Glomerular endothelial cell (primary cell): ENCODE results near the gene CCDC47. TPM values are rescaled to one million over a fixed set of nuclear protein-coding genes. Genes with fewer than 3 reads are reported as not detected.

Experiments used
- DNase-seq: peaks from one replicate; pipeline ENCODE4 v3.0.0-alpha.2; 2011; ENCODE audit warnings: low read depth, low spot score; ENCODE audit errors: extremely low read depth
- total RNA-seq: library from RNA; depleted of rRNA; stranded (reverse); fragments of >200 nt; gene quantifications from 2 replicates; pipeline ENCODE4 v1.2.3, GENCODE V29; 2015

Gene CCDC47
- total RNA-seq, 1 donor from 2014 or later = 70.1 TPM

GRCh38 chr17:63785556-63785955 is 12.2 kb upstream of the CCDC47 start:
- no peak for DNase-seq

GRCh38 chr17:63783522-63783921 is 10.1 kb upstream of the CCDC47 start:
- no peak for DNase-seq

- DNase-seq = no peak
Observed at GRCh38 chr17:63780928-63781327, 7.5 kb upstream of the CCDC47 start.

DNA sequence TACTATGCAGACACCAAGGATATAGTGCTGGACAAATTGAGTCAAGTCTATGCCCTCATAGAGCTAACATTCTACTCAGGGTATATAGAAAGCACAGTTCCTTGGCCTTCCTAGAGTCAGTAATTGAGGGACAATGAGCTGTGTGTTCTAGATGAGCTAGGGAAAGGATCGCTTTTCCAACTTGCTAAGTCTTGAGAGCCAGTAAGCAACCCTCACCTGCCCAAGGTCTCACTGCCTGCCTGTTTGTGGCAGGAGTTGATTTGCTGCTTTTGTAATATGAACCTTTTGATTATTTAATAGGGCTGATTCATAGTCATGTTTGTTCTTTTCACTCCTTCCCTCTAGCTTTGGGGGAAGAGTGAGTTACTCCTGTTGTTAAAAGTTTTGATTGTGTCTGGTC is 7.1 kb upstream of the CCDC47 start:
- DNase-seq = no peak

- DNase-seq = no peak
Observed at GRCh38 chr17:63775420-63775819, 2.0 kb upstream of the CCDC47 start.

GRCh38 chr17:63774969-63775265 is 1.5 kb upstream of the CCDC47 start:
- no peak for DNase-seq

- DNase-seq = no peak
Observed at GRCh38 chr17:63774141-63774968, 958 bp upstream of the CCDC47 start, which contains the start of gene DDX42. TSS of gene DDX42 (plus strand) at chr17:63774170. CDS start at chr17:63787050, 12,880 bp downstream.

DNA sequence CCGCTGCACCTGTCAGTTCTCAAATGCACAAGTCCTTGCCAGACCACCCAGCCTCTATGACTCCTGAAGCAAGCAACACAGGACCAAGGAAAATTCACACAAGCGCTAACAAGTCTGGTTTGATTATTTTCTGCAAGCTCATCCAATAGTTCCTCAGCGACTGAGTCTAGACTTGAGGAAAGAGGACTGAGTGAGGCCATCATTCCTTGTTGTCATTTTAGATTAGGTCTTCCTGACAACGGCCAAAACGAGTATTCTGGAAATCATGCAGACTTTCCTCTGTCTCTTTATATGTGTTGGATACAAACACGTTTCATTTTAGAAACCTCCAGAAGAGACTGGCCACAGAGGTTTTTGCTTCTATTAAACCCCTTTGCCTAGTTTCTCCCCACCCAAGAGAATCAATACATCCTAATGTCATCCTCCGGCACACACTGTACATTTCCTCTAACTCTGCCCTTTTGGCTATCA is 561 bp downstream of the CCDC47 start:
- DNase-seq = no peak

GRCh38 chr17:63768433-63768832 is 5.0 kb downstream of the CCDC47 start:
- DNase-seq = no peak

- DNase-seq = no peak
Observed at GRCh38 chr17:63766754-63767153, 6.6 kb downstream of the CCDC47 start.

- no peak for DNase-seq
Observed at GRCh38 chr17:63764716-63765115, 8.7 kb downstream of the CCDC47 start.

DNA sequence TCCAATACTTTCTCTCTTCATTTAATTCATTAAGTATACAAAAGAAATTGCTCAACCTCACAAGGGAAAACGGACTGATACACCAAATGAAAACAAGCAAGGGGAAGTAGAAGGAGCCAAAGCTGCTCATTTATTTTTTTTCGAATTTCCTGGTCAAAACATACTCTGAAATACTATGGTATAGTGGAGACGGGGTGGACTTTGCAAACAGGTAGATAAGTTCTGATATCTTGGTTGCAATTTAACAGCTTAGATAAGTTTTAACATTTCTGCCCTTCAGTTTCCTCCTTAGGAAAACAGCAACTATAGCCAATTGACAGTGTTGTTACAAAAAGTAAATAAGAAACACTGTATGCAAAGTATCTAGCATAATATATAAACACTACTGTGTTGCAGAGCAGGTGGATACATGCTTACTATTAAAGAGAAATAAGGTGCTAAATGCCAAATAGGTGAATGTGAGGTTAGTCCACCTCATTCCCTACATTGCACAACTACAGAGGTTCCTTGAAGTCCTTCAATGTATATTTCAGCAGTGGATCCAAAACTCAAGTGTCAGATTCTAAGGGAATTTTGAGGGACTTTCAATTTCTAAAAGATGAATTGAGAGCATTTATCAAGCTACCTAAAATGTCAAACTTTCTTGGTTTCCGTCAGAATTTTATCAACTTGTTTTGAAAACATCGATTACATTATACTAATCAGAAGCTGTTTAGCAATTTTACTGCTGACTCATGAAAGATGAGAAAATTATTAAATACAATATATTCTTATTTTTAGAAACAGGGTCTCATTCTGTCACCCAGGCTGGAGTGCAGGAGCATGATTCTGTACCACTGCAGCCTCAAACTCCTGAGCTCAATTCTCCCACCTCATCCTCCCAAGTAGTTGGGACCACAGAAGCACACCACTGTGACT is 11.0 kb downstream of the CCDC47 start:
- DNase-seq = no peak

GRCh38 chr17:63760771-63761539 is 12.4 kb downstream of the CCDC47 start:
- no peak for DNase-seq

- DNase-seq = no peak
Observed at GRCh38 chr17:63758428-63758827, 15.0 kb downstream of the CCDC47 start.

DNA sequence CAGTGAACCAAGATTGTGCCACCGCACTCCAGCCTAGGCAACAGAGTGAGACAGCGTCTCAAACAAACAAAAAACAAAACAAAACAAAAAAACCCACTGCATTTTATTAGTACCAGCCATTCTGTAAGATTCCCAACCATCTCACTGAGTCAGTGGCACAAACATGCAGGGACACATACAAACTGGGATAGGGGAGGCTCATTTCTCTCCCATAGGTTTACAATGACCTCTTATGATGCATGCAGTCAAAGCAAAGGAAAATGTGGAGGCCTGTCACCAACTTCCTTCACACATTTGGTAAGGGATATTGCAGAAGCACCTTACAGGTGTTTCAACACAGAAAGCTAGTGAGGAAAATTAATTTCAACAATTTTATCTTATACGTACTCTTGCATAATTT is 19.4 kb downstream of the CCDC47 start:
- DNase-seq = no peak

DNA sequence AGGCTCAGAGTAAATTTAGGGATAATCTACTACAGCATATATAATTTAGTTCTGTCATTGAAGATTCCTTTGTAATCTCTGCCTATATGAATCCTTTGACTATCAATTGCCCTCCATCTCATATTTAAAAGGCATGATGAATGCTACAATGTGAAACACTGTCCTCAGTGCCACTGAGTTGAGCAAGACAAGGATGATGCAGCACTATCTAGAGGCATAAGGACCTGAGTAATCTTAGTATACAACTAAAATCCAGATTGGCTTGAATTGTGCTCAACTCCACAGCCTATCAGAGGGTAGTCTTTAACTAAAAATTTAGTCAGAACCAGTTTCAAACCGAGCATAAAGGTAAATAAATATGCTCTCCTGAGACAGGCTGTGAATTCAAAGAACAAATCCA is 20.2 kb downstream of the CCDC47 start:
- DNase-seq = no peak

GRCh38 chr17:63752707-63753106 is 20.7 kb downstream of the CCDC47 start:
- no peak for DNase-seq

GRCh38 chr17:63751806-63752205 is 21.6 kb downstream of the CCDC47 start:
- DNase-seq = no peak

DNA sequence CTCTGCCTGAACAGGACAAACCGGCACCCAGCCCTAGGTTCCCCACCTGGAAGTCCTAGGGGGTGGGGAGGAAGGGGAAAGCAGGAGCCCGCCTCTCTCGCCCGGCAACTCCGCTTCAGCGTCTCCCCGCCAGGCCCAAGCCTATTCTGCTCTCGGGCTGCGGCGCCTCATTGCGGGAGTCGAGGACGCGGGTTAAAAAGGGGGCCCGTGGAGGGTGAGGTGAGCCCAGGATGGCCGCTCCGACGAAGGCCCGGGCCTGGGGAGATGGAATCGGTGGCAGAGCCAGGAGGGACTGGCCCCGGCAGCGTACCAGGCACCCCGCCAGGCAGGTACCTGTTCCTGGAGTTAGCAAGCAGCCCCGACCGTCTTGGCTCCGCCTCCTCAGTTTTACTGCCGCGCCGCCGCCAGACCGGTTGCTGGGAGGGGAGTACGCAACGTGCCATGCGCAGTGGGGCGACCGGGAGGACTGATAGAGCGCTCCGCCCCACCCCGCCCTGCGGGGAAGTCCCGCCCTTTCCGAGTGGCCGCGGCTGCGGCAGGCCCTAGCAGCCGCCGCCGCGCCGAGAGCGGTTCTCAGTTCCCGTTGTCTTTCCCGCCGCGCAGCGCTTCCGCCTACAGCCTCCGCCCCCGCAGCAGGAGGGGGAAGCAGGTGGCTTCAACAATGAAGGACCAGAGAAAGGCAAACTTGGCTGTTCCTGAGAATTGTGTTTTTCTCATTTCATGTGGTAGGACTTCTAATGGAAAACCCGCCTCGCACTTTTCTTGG is 31.8 kb downstream of the CCDC47 start, which contains the start of gene STRADA:
Gene STRADA (minus strand): TSS at position 392 of the 766 bp plus-strand sequence. CDS start 13,430 bp downstream, outside the sequence.
- peak; percentile 56 for DNase-seq

GRCh38 chr17:63741143-63741407 is 32.3 kb downstream of the CCDC47 start:
- DNase-seq = no peak
